SK-N-SH (cell line): ENCODE data around the gene NYNRIN. TPM values are rescaled to one million over a fixed set of nuclear protein-coding genes. Genes with fewer than 3 reads are reported as not detected.
A peak's percentile ranks its signal among the peaks of the same experiment; 100 is the strongest.

Experiments used
- CTCF ChIA-PET: fragments of 300-600, 350-600 bp; formaldehyde crosslinking; extraction: SDS; loops from one replicate; lab custom pipeline; 2021; lab: Yijun Ruan, JAX
- POLR2A ChIA-PET: fragments of 350-600 bp; sonication (Branson Sonifier 250); formaldehyde crosslinking; extraction: SDS; loops from one replicate; lab custom pipeline; 2020; ENCODE audit warnings: antibody characterized with exemption, inconsistent platforms; lab: Yijun Ruan, JAX
- DNase-seq: peaks from one replicate; pipeline ENCODE4 v3.0.0; 2012
- H2AFZ ChIP-seq: fragments of 200-600 bp; sonication (generic); 2 replicates; pipeline ENCODE4 v1.8.1; 2016; ENCODE audit warnings: antibody characterized with exemption, mild to moderate bottlenecking, low read depth
- H3F3A ChIP-seq: fragments of 200-600 bp; sonication (generic); replicated peaks from 2 replicates; pipeline ENCODE3; 2016; ENCODE audit warnings: antibody characterized with exemption, mild to moderate bottlenecking; ENCODE audit not compliant: insufficient read depth
- H3K27ac ChIP-seq, 2 experiments: fragments of 200-500 bp in 1 of 2; fragments of 200-600 bp in 1 of 2; sonication (Bioruptor generic) in 1 of 2; sonication (generic), shearing (Covaris generic) in 1 of 2; 2 replicates each; pipeline versions ENCODE4 v1.5.1 to v1.6.1; 2014 to 2016; ENCODE audit warnings: low read depth in 2 of 2, inconsistent platforms in 1 of 2, low read length in 1 of 2, mild to moderate bottlenecking in 1 of 2, mixed read lengths in 1 of 2
- H3K27me3 ChIP-seq: fragments of 200-600 bp; sonication (generic), shearing (Covaris generic); 2 replicates; pipeline ENCODE4 v1.6.1; 2016; ENCODE audit warnings: mixed run types; ENCODE audit not compliant: insufficient read depth
- H3K36me3 ChIP-seq, 2 experiments: fragments of 200-500 bp in 1 of 2; fragments of 200-600 bp in 1 of 2; sonication (Bioruptor generic) in 1 of 2; sonication (generic) in 1 of 2; replicated peaks in 1 of 2; 2 replicates each; pipeline versions ENCODE3 to v1.5.1; 2014 to 2016; ENCODE audit warnings: low read length in 1 of 2, mild to moderate bottlenecking in 1 of 2; ENCODE audit not compliant: insufficient read depth in 2 of 2, control insufficient read depth in 1 of 2
- H3K4me1 ChIP-seq, 2 experiments: fragments of 200-500 bp in 1 of 2; fragments of 200-600 bp in 1 of 2; sonication (Bioruptor generic) in 1 of 2; sonication (generic), shearing (Covaris generic) in 1 of 2; 2 replicates each; pipeline versions ENCODE4 v1.5.1 to v1.6.1; 2014 to 2016; ENCODE audit warnings: low read depth in 1 of 2, low read length in 1 of 2, mixed run types in 1 of 2; ENCODE audit not compliant: insufficient read depth in 2 of 2, control insufficient read depth in 1 of 2
- H3K4me2 ChIP-seq: fragments of 200-600 bp; sonication (generic), shearing (Covaris generic); 2 replicates; pipeline ENCODE4 v1.6.1; 2017; ENCODE audit warnings: mixed run types
- H3K4me3 ChIP-seq, 2 experiments: fragments of 200-500 bp in 1 of 2; fragments of 200-600 bp in 1 of 2; sonication (Bioruptor generic) in 1 of 2; sonication (generic), shearing (Covaris generic) in 1 of 2; 2 replicates each; pipeline versions ENCODE4 v1.5.1 to v1.8.1; 2014 to 2016; ENCODE audit warnings: low read depth in 2 of 2, inconsistent platforms in 1 of 2, low read length in 1 of 2, mild to moderate bottlenecking in 1 of 2, mixed read lengths in 1 of 2, moderate library complexity in 1 of 2
- H3K79me2 ChIP-seq: fragments of 200-600 bp; sonication (generic); 2 replicates; pipeline ENCODE4 v1.8.1; 2017; ENCODE audit warnings: mild to moderate bottlenecking; ENCODE audit not compliant: insufficient read depth
- H3K9ac ChIP-seq: fragments of 200-600 bp; sonication (generic); 2 replicates; pipeline ENCODE4 v1.6.1; 2017; ENCODE audit warnings: mixed run types
- H3K9me2 ChIP-seq: fragments of 200-600 bp; sonication (generic); 2 replicates; pipeline ENCODE4 v1.6.1; 2017; ENCODE audit warnings: mixed run types
- H3K9me3 ChIP-seq: fragments of 200-600 bp; sonication (generic); 2 replicates; pipeline ENCODE4 v1.6.1; 2017; ENCODE audit warnings: mixed run types, mild to moderate bottlenecking, moderate library complexity
- H4K20me1 ChIP-seq: fragments of 200-600 bp; sonication (generic); 2 replicates; pipeline ENCODE4 v1.6.1; 2017; ENCODE audit warnings: mild to moderate bottlenecking, mixed run types; ENCODE audit not compliant: insufficient read depth
- CTCF ChIP-seq: fragments of 200-600 bp; sonication (generic); IDR thresholded peaks from 2 replicates; pipeline ENCODE4 v1.6.1; 2017; ENCODE audit warnings: antibody characterized with exemption, mild to moderate bottlenecking, moderate library complexity
- FOXJ3 ChIP-seq: sonication (generic); formaldehyde crosslinking; IDR thresholded peaks from 2 replicates; pipeline ENCODE4 v1.5.1; 2020; ENCODE audit warnings: mild to moderate bottlenecking, missing genetic modification reagents
- GABPA ChIP-seq: IDR thresholded peaks from 2 replicates; pipeline ENCODE4 v1.4.0; 2012; ENCODE audit warnings: low read depth, mild to moderate bottlenecking
- MXI1 ChIP-seq: IDR thresholded peaks from 2 replicates; pipeline ENCODE4 v1.6.1; 2012; ENCODE audit warnings: mild to moderate bottlenecking, low read depth, low read length, improper control_type of control experiment
- NFIC ChIP-seq: IDR thresholded peaks from 2 replicates; pipeline ENCODE4 v1.4.0; 2012; ENCODE audit warnings: borderline replicate concordance
- NRF1 ChIP-seq: IDR thresholded peaks from 2 replicates; pipeline ENCODE4 v1.6.1; 2012; ENCODE audit warnings: low read depth, mild to moderate bottlenecking, low read length
- POLR2AphosphoS5 ChIP-seq: IDR thresholded peaks from 2 replicates; pipeline ENCODE4 v1.6.1; 2012; ENCODE audit warnings: low read depth, low read length
- REST ChIP-seq: IDR thresholded peaks from 2 replicates; pipeline ENCODE4 v1.6.1; 2012; ENCODE audit warnings: mild to moderate bottlenecking, low read depth, low read length, moderate library complexity
- RXRA ChIP-seq: IDR thresholded peaks from 2 replicates; pipeline ENCODE4 v1.4.0; 2012; ENCODE audit warnings: low read depth, mild to moderate bottlenecking, borderline replicate concordance
- SIN3A ChIP-seq: IDR thresholded peaks from 2 replicates; pipeline ENCODE4 v1.6.1; 2012; ENCODE audit warnings: low read depth, mild to moderate bottlenecking, low read length, moderate library complexity, borderline replicate concordance
- SMC3 ChIP-seq: IDR thresholded peaks from 2 replicates; pipeline ENCODE4 v1.6.1; 2012; ENCODE audit warnings: low read depth, low read length, improper control_type of control experiment
- TAF1 ChIP-seq: IDR thresholded peaks from 2 replicates; pipeline ENCODE4 v1.6.1; 2012; ENCODE audit warnings: low read depth, mild to moderate bottlenecking, low read length, moderate library complexity, borderline replicate concordance
- TCF12 ChIP-seq: IDR thresholded peaks from 2 replicates; pipeline ENCODE4 v1.4.0; 2012
- YY1 ChIP-seq: IDR thresholded peaks from 2 replicates; pipeline ENCODE4 v1.4.0; 2012; ENCODE audit warnings: low read depth, mild to moderate bottlenecking
- WGBS: methylation state at CpG from one replicate; pipeline ENCODE4 v1.1.6; 2017; ENCODE audit warnings: low lambda C conversion rate; 5-methylcytosine and 5-hydroxymethylcytosine counted together
- polyA plus RNA-seq, 3 experiments: library from polyadenylated mRNA; depleted of rRNA; stranded (reverse); fragments of >200 nt; gene quantifications; 2 replicates each; pipeline ENCODE4 v1.2.3, GENCODE V29; 2012
- TF ChIP-seq, protein P1 (sequence below): fragments of 150-350 bp; IDR thresholded peaks from 2 replicates; pipeline ENCODE4 v1.6.1; 2016; ENCODE audit warnings: mild to moderate bottlenecking, low read depth, low read length

The NYNRIN gene
- polyA plus RNA-seq, 1 of the 3 experiments (the other 2 are of a cell fraction), result 4.8 TPM

- CTCF ChIA-PET, result interaction anchor here (0.7 to 2.1 kb wide), 5 partner anchors 15 to 51 kb away, joined by 3 to 12 read pairs (median 4); no protein-coding TSS in a partner anchor
Observed at GRCh38 chr14:24381363-24382063, 17.3 kb upstream of the NYNRIN start.

More at GRCh38 chr14:24381363-24382063, 17.3 kb upstream of the NYNRIN start:
- POLR2A ChIA-PET, result no interaction called here
- Histone ChIP-seq H3K4me2 (no peak overlapping the region), H3K36me3 (peaks cover 0 to 7% of the 10 kb centered on the region in 2 experiments), H3K4me1 (peaks cover 0 to 17% of the 10 kb centered on the region in 2 experiments; a peak in 1 of 4 replicates), H3F3A (no peaks in the 10 kb centered on the region), H3K9me3 (no peaks in the 10 kb centered on the region), H3K9me2 (no peaks in the 10 kb centered on the region), H3K79me2 (no peaks in the 10 kb centered on the region), H3K4me3 (no peak overlapping the region), H3K9ac (no peak overlapping the region), H3K27me3 (no peaks in the 10 kb centered on the region), H2AFZ (no peak overlapping the region), H4K20me1 (no peaks in the 10 kb centered on the region), H3K27ac (peak overlapping the region in 1 of 2 experiments; percentile 44; a peak in 1 of 4 replicates)
- 81% methylated on average over 5 of the region's 8 CpGs for WGBS
- DNase-seq, result no peak
- TF ChIP-seq NRF1 (no peak), REST (no peak), SIN3A (no peak), SMC3 (no peak), FOXJ3 (CRISPR knock-in tag) (no peak), NFIC (no peak), TAF1 (no peak), YY1 (no peak), POLR2AphosphoS5 (no peak), MXI1 (no peak), TCF12 (no peak), CTCF (no peak), GABPA (no peak), RXRA (no peak)
- TF ChIP-seq, protein P1, sequence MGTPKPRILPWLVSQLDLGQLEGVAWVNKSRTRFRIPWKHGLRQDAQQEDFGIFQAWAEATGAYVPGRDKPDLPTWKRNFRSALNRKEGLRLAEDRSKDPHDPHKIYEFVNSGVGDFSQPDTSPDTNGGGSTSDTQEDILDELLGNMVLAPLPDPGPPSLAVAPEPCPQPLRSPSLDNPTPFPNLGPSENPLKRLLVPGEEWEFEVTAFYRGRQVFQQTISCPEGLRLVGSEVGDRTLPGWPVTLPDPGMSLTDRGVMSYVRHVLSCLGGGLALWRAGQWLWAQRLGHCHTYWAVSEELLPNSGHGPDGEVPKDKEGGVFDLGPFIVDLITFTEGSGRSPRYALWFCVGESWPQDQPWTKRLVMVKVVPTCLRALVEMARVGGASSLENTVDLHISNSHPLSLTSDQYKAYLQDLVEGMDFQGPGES, result no peak
